Right lobe of liver (tissue), 4 donors: ENCODE data around the gene SERPINE1.

Source experiments
- CTCF ChIP-seq, 4 donors: fragments of 200-600 bp in 3 of 4; fragments of 450-650 bp in 1 of 4; IDR thresholded peaks; one replicate each; pipeline versions ENCODE4 v1.5.1 to v1.8.0; 2016 to 2022; ENCODE audit warnings: antibody characterized with exemption in 4 of 4, mild to moderate bottlenecking in 2 of 4
- POLR2A ChIP-seq: fragments of 450-650 bp; IDR thresholded peaks from one replicate; pipeline ENCODE4 v1.6.1; 2017; ENCODE audit warnings: antibody characterized with exemption, mild to moderate bottlenecking
- donor health status: DM: no; HTN: no; CAD: no.
- donor health status: DM: no; HTN: no; CAD: no.
- donor health status: DM: no; HTN: yes; CAD: no.

- TF ChIP-seq CTCF (IDR thresholded peaks at IDR 0.05): no peak
- TF ChIP-seq POLR2A: no peak
These were observed 29.4 kb downstream of the SERPINE1 start for GRCh38 chr7:101156277-101156676.
